Stimulated activated CD8-positive, alpha-beta memory T cell treated with anti-CD3 and anti-CD28 coated beads, Interleukin-12 subunit alpha, Interleukin-12 subunit beta, amount 100 ng/mL, for 1 hour (primary cell): ENCODE results near the gene PDGFB.
"Not testable (repeated sequence)": the region's sequence is repeated elsewhere in the genome, so short reads cannot be mapped to it uniquely, and the experiment has no call there.

Source experiments
- DNase-seq: peaks from one replicate; pipeline ENCODE4 v3.0.0-alpha.2; 2020; ENCODE audit warnings: low read depth

The PDGFB gene

GRCh38 chr22:39225591-39225990, 19.2 kb downstream of the PDGFB start:
- DNase-seq = no peak

GRCh38 chr22:39224550-39224949, 20.2 kb downstream of the PDGFB start:
- no peak for DNase-seq

- DNase-seq = no peak
These were observed 21.6 kb downstream of the PDGFB start for GRCh38 chr22:39223091-39223710.

- DNase-seq = no peak
These were observed 22.6 kb downstream of the PDGFB start for GRCh38 chr22:39221999-39222686.

GRCh38 chr22:39220890-39221850, 23.6 kb downstream of the PDGFB start:
- DNase-seq = no peak

- DNase-seq = no peak
These were observed 24.3 kb downstream of the PDGFB start for GRCh38 chr22:39220450-39220849.

GRCh38 chr22:39219071-39220039, 25.4 kb downstream of the PDGFB start:
- DNase-seq = no peak

- not testable (repeated sequence) for DNase-seq
These were observed 26.4 kb downstream of the PDGFB start for GRCh38 chr22:39218432-39218831.

GRCh38 chr22:39216143-39216490, 28.7 kb downstream of the PDGFB start:
- DNase-seq = no peak

GRCh38 chr22:39215426-39216142, 29.2 kb downstream of the PDGFB start:
- no peak for DNase-seq

- no peak for DNase-seq
These were observed 29.7 kb downstream of the PDGFB start for GRCh38 chr22:39215070-39215396.

- DNase-seq = no peak
These were observed 30.3 kb downstream of the PDGFB start for GRCh38 chr22:39214383-39215069.

- no peak for DNase-seq
These were observed 30.8 kb downstream of the PDGFB start for GRCh38 chr22:39214006-39214382.

- no peak for DNase-seq
These were observed 31.9 kb downstream of the PDGFB start for GRCh38 chr22:39212721-39213376.

GRCh38 chr22:39209756-39210155, 35.0 kb downstream of the PDGFB start:
- DNase-seq = no peak

GRCh38 chr22:39208013-39208680, 36.6 kb downstream of the PDGFB start:
- DNase-seq = no peak

GRCh38 chr22:39207141-39208012, 37.4 kb downstream of the PDGFB start:
- no peak for DNase-seq

- no peak for DNase-seq
These were observed 38.3 kb downstream of the PDGFB start for GRCh38 chr22:39206491-39206890.
